ENCODE results near the gene DOP1A. TPM values are rescaled to one million over a fixed set of nuclear protein-coding genes. Genes with fewer than 3 reads are reported as not detected.

DOP1A gene
- polyA plus RNA-seq, 1 of the 3 experiments (the other 2 are of a cell fraction): 3.4 TPM

DNA sequence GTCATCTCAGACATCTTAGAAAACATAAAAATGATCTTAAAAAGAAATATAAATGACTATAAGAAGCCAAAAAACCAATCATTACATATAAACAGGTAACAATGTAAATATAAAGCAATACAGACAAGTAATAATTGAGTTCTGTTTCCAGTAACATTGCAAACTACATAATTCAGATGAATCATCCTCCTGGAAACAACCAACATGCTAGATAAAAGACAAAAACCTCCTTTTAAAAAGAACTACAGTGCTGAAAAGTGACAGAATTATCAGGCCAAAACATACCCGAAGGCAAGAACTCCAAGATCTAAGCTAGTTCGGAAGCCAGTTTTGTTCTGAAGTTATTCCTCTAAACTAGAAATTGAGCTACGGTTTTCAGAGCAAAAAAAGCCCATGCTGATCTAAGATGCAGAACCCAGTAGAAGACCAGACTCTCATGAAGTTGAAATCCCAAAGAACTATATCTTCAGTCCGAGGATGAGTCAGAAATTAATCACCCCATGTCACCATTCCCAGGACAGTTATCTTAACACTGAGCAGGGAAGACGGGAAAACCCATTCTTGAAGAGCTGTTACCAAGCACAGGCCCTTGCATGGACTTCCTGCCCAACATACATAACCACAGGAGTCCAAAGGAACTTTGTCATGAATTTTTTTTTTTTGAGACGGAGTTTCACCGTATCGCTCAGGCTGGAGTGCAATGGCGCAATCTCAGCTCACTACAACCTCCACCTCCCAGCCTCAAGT is 115.8 kb downstream of the DOP1A start:
- H3K27ac ChIP-seq (ENCODE audit: low read depth in 2 of 2, low read length in 1 of 2): peak overlapping the region; percentile 62 to 90; a peak in 3 of 4 replicates
- H3K4me3 ChIP-seq (ENCODE audit: low read depth in 2 of 2, low read length in 1 of 2): peak overlapping the region in 1 of 2 experiments; percentile 3; a peak in 1 of 4 replicates
- POLR2A ChIA-PET: no interaction called here
- H3F3A ChIP-seq (replicated peaks; ENCODE audit: insufficient read depth): peaks cover 33% of the 10 kb centered on the region
- peak overlapping the region; percentile 50; the same call in 1 of the 2 replicates for H3K4me2 ChIP-seq
- 41% methylated on average over 9 of the region's 9 CpGs for WGBS (ENCODE audit: low lambda C conversion rate)
- H3K36me3 ChIP-seq (replicated peaks in 1 of 2; ENCODE audit: control insufficient read depth in 1 of 2, insufficient read depth in 2 of 2, low read length in 1 of 2): peaks cover 81 to 82% of the 10 kb centered on the region in 2 experiments
- peak overlapping the region; percentile 24; the same call in 1 of the 2 replicates for H3K9ac ChIP-seq
- H3K79me2 ChIP-seq (ENCODE audit: insufficient read depth): peaks cover 56% of the 10 kb centered on the region
- H3K9me3 ChIP-seq: no peaks in the 10 kb centered on the region
- no peaks in the 10 kb centered on the region for H3K9me2 ChIP-seq
- peaks cover 0 to 23% of the 10 kb centered on the region in 2 experiments; a peak in 2 of 4 replicates for H3K4me1 ChIP-seq (ENCODE audit: control insufficient read depth in 1 of 2, insufficient read depth in 2 of 2, low read depth in 1 of 2, low read length in 1 of 2)
- H2AFZ ChIP-seq (ENCODE audit: low read depth): no peak overlapping the region
- H4K20me1 ChIP-seq (ENCODE audit: insufficient read depth): peaks cover 6% of the 10 kb centered on the region; the same call in 1 of the 2 replicates
- no peaks in the 10 kb centered on the region for H3K27me3 ChIP-seq (ENCODE audit: insufficient read depth)
- no peak for DNase-seq
- no peak for TF ChIP-seq RFX5 (IDR thresholded peaks at IDR 0.05; ENCODE audit: low read length)
- peak; percentile 42; the same call in 1 of the 2 replicates for TF ChIP-seq POLR2AphosphoS5 (IDR thresholded peaks at IDR 0.05; ENCODE audit: low read depth, low read length)
- peak in 1 of 2 experiments; percentile 75; a peak in 2 of 4 replicates for TF ChIP-seq EP300 (IDR thresholded peaks at IDR 0.05; ENCODE audit: borderline replicate concordance in 1 of 2, low read depth in 1 of 2, low read length in 1 of 2)
- TF ChIP-seq SMC3 (IDR thresholded peaks at IDR 0.05; ENCODE audit: low read depth, low read length): no peak
- TF ChIP-seq, protein P1, sequence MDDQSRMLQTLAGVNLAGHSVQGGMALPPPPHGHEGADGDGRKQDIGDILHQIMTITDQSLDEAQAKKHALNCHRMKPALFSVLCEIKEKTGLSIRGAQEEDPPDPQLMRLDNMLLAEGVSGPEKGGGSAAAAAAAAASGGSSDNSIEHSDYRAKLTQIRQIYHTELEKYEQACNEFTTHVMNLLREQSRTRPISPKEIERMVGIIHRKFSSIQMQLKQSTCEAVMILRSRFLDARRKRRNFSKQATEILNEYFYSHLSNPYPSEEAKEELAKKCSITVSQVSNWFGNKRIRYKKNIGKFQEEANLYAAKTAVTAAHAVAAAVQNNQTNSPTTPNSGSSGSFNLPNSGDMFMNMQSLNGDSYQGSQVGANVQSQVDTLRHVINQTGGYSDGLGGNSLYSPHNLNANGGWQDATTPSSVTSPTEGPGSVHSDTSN (IDR thresholded peaks at IDR 0.05): peak; percentile 87
- TF ChIP-seq NFIC (IDR thresholded peaks at IDR 0.05; ENCODE audit: borderline replicate concordance): peak; percentile 12; the same call in 1 of the 2 replicates
- 0 out of 2 replicates have a peak, but pooled peaks have one; percentile 34 for TF ChIP-seq REST (IDR thresholded peaks at IDR 0.05; ENCODE audit: low read depth, low read length)
- no peak for TF ChIP-seq GABPA (IDR thresholded peaks at IDR 0.05; ENCODE audit: low read depth)
- no peak for TF ChIP-seq CHD2 (IDR thresholded peaks at IDR 0.05; ENCODE audit: low read length, partially characterized antibody)
- TF ChIP-seq, protein P2, sequence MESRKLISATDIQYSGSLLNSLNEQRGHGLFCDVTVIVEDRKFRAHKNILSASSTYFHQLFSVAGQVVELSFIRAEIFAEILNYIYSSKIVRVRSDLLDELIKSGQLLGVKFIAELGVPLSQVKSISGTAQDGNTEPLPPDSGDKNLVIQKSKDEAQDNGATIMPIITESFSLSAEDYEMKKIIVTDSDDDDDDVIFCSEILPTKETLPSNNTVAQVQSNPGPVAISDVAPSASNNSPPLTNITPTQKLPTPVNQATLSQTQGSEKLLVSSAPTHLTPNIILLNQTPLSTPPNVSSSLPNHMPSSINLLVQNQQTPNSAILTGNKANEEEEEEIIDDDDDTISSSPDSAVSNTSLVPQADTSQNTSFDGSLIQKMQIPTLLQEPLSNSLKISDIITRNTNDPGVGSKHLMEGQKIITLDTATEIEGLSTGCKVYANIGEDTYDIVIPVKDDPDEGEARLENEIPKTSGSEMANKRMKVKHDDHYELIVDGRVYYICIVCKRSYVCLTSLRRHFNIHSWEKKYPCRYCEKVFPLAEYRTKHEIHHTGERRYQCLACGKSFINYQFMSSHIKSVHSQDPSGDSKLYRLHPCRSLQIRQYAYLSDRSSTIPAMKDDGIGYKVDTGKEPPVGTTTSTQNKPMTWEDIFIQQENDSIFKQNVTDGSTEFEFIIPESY (IDR thresholded peaks at IDR 0.05; ENCODE audit: borderline replicate concordance, low read depth): no peak
- TF ChIP-seq CTCF (IDR thresholded peaks at IDR 0.05): no peak
- no peak for TF ChIP-seq RAD21 (IDR thresholded peaks at IDR 0.05; ENCODE audit: low read length)
- TF ChIP-seq USF1 (IDR thresholded peaks at IDR 0.05; ENCODE audit: borderline replicate concordance, low read depth): 0 out of 2 replicates have a peak, but pooled peaks have one; percentile 15
- TF ChIP-seq GATA2 (CRISPR knock-in tag; IDR thresholded peaks at IDR 0.05): no peak
- TF ChIP-seq NRF1 (IDR thresholded peaks at IDR 0.05; ENCODE audit: low read depth, low read length): no peak
- peak; percentile 89 for TF ChIP-seq TCF12 (IDR thresholded peaks at IDR 0.05)
- peak; percentile 88 for TF ChIP-seq FOSL2 (IDR thresholded peaks at IDR 0.05; ENCODE audit: borderline replicate concordance, low read depth)
- TF ChIP-seq MAX (IDR thresholded peaks at IDR 0.05; ENCODE audit: low read depth): no peak
- peak; percentile 22; the same call in 1 of the 2 replicates for TF ChIP-seq RXRA (IDR thresholded peaks at IDR 0.05; ENCODE audit: borderline replicate concordance, low read depth)
- TF ChIP-seq SIN3A (IDR thresholded peaks at IDR 0.05; ENCODE audit: borderline replicate concordance, low read depth, low read length): 0 out of 2 replicates have a peak, but pooled peaks have one; percentile 48
- peak; percentile 75 for TF ChIP-seq JUND (IDR thresholded peaks at IDR 0.05)
- CTCF ChIA-PET: interaction anchor here (0.8 to 1.8 kb wide), 4 partner anchors 9 to 118 kb away, joined by 3 to 5 read pairs (median 3); partner anchors contain the start of gene UBE3D

All from SK-N-SH (cell line).